GM21381 (cell line): ENCODE data around the gene SIRT7.
A peak's percentile ranks its signal among the peaks of the same experiment; 100 is the strongest.

Experiments
- ATAC-seq: cut with Tn5 transposase; IDR thresholded peaks from one replicate; pipeline ENCODE4 v1.9.1; 2021; ENCODE audit warnings: mild to moderate bottlenecking, moderate library complexity; ENCODE audit not compliant: unreplicated experiment

Gene SIRT7

GRCh38 chr17:81890447-81891302 is 27.3 kb downstream of the SIRT7 start:
- ATAC-seq: peak; percentile 28

- no peak for ATAC-seq
Measured at GRCh38 chr17:81889602-81890001, 28.4 kb downstream of the SIRT7 start.

- ATAC-seq: no peak
Measured at GRCh38 chr17:81888988-81889595, 28.9 kb downstream of the SIRT7 start.

GRCh38 chr17:81888105-81888987 is 29.6 kb downstream of the SIRT7 start:
- ATAC-seq: no peak

- no peak for ATAC-seq
Measured at GRCh38 chr17:81885869-81886548, 32.0 kb downstream of the SIRT7 start.

- no peak for ATAC-seq
Measured at GRCh38 chr17:81885454-81885853, 32.5 kb downstream of the SIRT7 start.

- no peak for ATAC-seq
Measured at GRCh38 chr17:81884968-81885367, 33.0 kb downstream of the SIRT7 start.

GRCh38 chr17:81884520-81884919 is 33.5 kb downstream of the SIRT7 start:
- ATAC-seq: no peak

- no peak for ATAC-seq
Measured at GRCh38 chr17:81879121-81879520, 38.9 kb downstream of the SIRT7 start.

- ATAC-seq: no peak
Measured at GRCh38 chr17:81878294-81878693, 39.7 kb downstream of the SIRT7 start.

- no peak for ATAC-seq
Measured at GRCh38 chr17:81877569-81877968, 40.4 kb downstream of the SIRT7 start.

- peak; percentile 50 for ATAC-seq
Measured at GRCh38 chr17:81871387-81872230, 46.4 kb downstream of the SIRT7 start.

- ATAC-seq: peak; percentile 11
Measured at GRCh38 chr17:81870981-81871386, 47.0 kb downstream of the SIRT7 start, which contains the start of gene ARHGDIA. TSS of gene ARHGDIA (minus strand) at chr17:81871337. CDS start at chr17:81869930, 1,407 bp downstream.

GRCh38 chr17:81870131-81870980 is 47.6 kb downstream of the SIRT7 start:
- peak; percentile 22 for ATAC-seq

GRCh38 chr17:81869221-81870130 is 48.5 kb downstream of the SIRT7 start:
- ATAC-seq: no peak

GRCh38 chr17:81868674-81869220 is 49.2 kb downstream of the SIRT7 start:
- ATAC-seq: no peak

- no peak for ATAC-seq
Measured at GRCh38 chr17:81867991-81868673, 49.8 kb downstream of the SIRT7 start.
